ENCODE results near the gene ABL2. TPM values are rescaled to one million over a fixed set of nuclear protein-coding genes. Genes with fewer than 3 reads are reported as not detected.

ABL2 gene
- total and polyA plus RNA-seq, 10 donors, result 1.3 to 21.7 (median 16.0) TPM

- H3K27ac ChIP-seq, result peak overlapping the region in 1 of 8 donors; percentile 33
- WGBS, 5 donors, result 89 to 96% (median 92%) methylated on average over 4 of the region's 4 CpGs
- peaks cover 0 to 88% (median 57%) of the 10 kb centered on the region in 6 donors for H3K36me3 ChIP-seq
- H3K4me3 ChIP-seq, result no peak overlapping the region
- H3K9me3 ChIP-seq, result no peaks in the 10 kb centered on the region
- no peak for DNase-seq
- TF ChIP-seq CTCF (IDR thresholded peaks at IDR 0.05 in 8 of 11, conservative IDR thresholded peaks at IDR 0.05 in 3 of 11), result no peak
- no peak for TF ChIP-seq POLR2A (IDR thresholded peaks at IDR 0.05)
- no peak for TF ChIP-seq POLR2AphosphoS5 (IDR thresholded peaks at IDR 0.05)
- no peaks in the 10 kb centered on the region for H3K27me3 ChIP-seq (replicated peaks in 1 of 7)
- intact Hi-C loops (cut with DNase I; ENCODE audit: low total_unique reads), result no loop called here
- peaks cover 0 to 24% (median 14%) of the 10 kb centered on the region in 6 donors for H3K4me1 ChIP-seq
Measured at GRCh38 chr1:179095377-179095776, 134.1 kb downstream of the ABL2 start.

DNA sequence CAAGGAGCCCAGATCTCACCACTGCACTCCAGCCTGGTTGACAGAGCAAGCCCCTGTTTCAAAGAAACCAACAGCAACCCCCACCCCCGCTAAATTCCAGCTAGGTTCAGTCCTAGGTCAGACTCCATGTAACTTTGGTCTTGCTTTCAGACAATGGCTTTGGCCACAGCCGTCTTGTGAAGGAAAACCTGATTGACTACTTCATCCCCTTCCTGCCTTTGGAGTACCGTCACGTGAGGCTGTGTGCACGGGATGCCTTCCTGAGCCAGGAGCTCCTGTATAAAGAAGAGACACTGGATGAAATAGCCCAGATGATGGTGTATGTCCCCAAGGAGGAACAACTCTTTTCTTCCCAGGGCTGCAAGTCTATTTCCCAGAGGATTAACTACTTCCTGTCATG is 134.7 kb downstream of the ABL2 start:
- intact Hi-C loops (cut with DNase I; ENCODE audit: low total_unique reads), result no loop called here
- Histone ChIP-seq H3K4me3 (no peak overlapping the region), H3K36me3 (peaks cover 0 to 93% (median 59%) of the 10 kb centered on the region in 6 donors), H3K9me3 (no peaks in the 10 kb centered on the region), H3K4me1 (peaks cover 0 to 29% (median 17%) of the 10 kb centered on the region in 6 donors), H3K27me3 (replicated peaks in 1 of 7) (no peaks in the 10 kb centered on the region), H3K27ac (peak overlapping the region in 2 of 8 donors; percentile 5 to 33)
- TF ChIP-seq POLR2A (IDR thresholded peaks at IDR 0.05), result no peak
- TF ChIP-seq POLR2AphosphoS5 (IDR thresholded peaks at IDR 0.05), result no peak
- no peak for TF ChIP-seq CTCF (IDR thresholded peaks at IDR 0.05 in 8 of 11, conservative IDR thresholded peaks at IDR 0.05 in 3 of 11)
- 74 to 91% (median 80%) methylated on average over 5 of the region's 5 CpGs for WGBS, 5 donors
- DNase-seq, result no peak

- TF ChIP-seq CTCF (IDR thresholded peaks at IDR 0.05 in 8 of 11, conservative IDR thresholded peaks at IDR 0.05 in 3 of 11) (no peak), POLR2AphosphoS5 (IDR thresholded peaks at IDR 0.05) (no peak), POLR2A (IDR thresholded peaks at IDR 0.05) (no peak)
- no peaks in the 10 kb centered on the region for H3K27me3 ChIP-seq (replicated peaks in 1 of 7)
- WGBS, 5 donors, result 85 to 91% (median 90%) methylated on average over 9 of the region's 9 CpGs
- no peak for DNase-seq
- no peaks in the 10 kb centered on the region for H3K9me3 ChIP-seq
- peak overlapping the region in 1 of 8 donors; percentile 75 for H3K27ac ChIP-seq
- intact Hi-C loops (cut with DNase I; ENCODE audit: low total_unique reads), result no loop called here
- peaks cover 0 to 99% (median 67%) of the 10 kb centered on the region in 6 donors for H3K36me3 ChIP-seq
- no peak overlapping the region for H3K4me3 ChIP-seq
- peaks cover 11 to 47% (median 34%) of the 10 kb centered on the region in 6 donors for H3K4me1 ChIP-seq
Measured at GRCh38 chr1:179092896-179093461, 136.5 kb downstream of the ABL2 start.

GRCh38 chr1:179091691-179092165 is 137.7 kb downstream of the ABL2 start:
- intact Hi-C loops (cut with DNase I; ENCODE audit: low total_unique reads), result no loop called here
- peaks cover 0 to 98% (median 69%) of the 10 kb centered on the region in 6 donors for H3K36me3 ChIP-seq

More at GRCh38 chr1:179091691-179092165, 137.7 kb downstream of the ABL2 start:
- Histone ChIP-seq H3K4me1 (peaks cover 11 to 60% (median 45%) of the 10 kb centered on the region in 6 donors), H3K4me3 (no peak overlapping the region), H3K27ac (peak overlapping the region in 6 of 8 donors; percentile 15 to 75 (median 55)), H3K27me3 (replicated peaks in 1 of 7) (no peaks in the 10 kb centered on the region), H3K9me3 (no peaks in the 10 kb centered on the region)
- DNase-seq, result no peak
- WGBS, 5 donors, result 35 to 79% (median 55%) methylated on average over 4 to 5 of the region's 5 CpGs
- TF ChIP-seq POLR2AphosphoS5 (IDR thresholded peaks at IDR 0.05), result peak in 2 of 3 donors; percentile 38 to 64
- TF ChIP-seq POLR2A (IDR thresholded peaks at IDR 0.05), result no peak
